H1 (cell line): ENCODE measurements around the gene SPTB. TPM values are rescaled to one million over a fixed set of nuclear protein-coding genes. Genes with fewer than 3 reads are reported as not detected.

Source experiments
- KDM4A ChIP-seq: IDR thresholded peaks from one replicate; pipeline ENCODE4 v1.7.1; 2012; ENCODE audit warnings: low read depth, mild to moderate bottlenecking, moderate library complexity, low read length, inconsistent platforms; ENCODE audit not compliant: severe bottlenecking
- polyA plus RNA-seq, 7 experiments: library from polyadenylated mRNA; depleted of rRNA in 3 of 7; stranded (reverse) in 5 of 7; unstranded in 2 of 7; fragments of >200 nt in 5 of 7; fragments of 200-250 nt in 2 of 7; gene quantifications; 1 replicate in 5 of 7; 2 replicates in 1 of 7; 4 replicates in 1 of 7; pipeline versions ENCODE4 v1.2.1 to v1.2.3, GENCODE V29; 2011 to 2013; ENCODE audit warnings: missing spikeins in 2 of 7, mixed read lengths in 2 of 7
- total RNA-seq: library from RNA; stranded (reverse); fragmentation: NEBNext Ultra II Directional; extraction: Animal tissue kit (Norgen Biotek cat#: 25700); gene quantifications from 2 replicates; pipeline ENCODE4 v1.2.1, GENCODE V29; 2021

The SPTB gene
- total and polyA plus RNA-seq, 2 of the 8 experiments (the other 6 are each of a cell fraction or from before 2014, with no cell fraction given) = 0.30 to 2.4 TPM

DNA sequence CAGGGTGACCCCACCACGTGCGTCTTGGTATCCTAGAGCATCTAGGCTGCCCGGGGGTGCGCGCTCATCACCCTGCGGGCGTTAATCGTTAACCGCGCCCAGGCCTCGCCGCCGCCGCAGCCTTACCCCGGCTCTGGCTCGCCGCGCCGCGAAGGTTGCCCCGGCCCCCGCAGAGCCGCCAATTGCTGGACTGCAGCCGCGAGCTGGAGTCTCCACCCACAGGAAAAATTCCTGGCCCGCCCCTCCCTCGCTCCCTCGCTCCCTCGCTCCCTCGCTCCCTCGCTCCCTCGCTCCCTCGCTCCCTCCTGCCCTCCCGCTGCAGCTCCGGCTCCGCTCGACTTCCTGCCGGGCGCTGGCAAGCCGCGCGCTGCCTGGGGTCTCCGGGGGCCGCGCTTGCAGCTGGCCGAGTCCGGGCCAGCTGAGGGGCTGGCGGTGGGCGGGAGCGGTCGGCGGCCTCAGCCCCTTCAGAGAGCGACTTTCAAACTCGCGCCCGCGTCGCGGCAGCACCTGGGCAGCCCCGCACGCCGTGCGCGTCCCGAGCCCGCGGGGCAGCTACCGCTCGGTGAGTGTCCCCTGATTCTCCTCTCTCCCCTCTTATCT lies 175.5 kb downstream of the SPTB start, which contains the start of gene PLEKHG3 (continued):
- TF ChIP-seq KDM4A = peak; percentile 33
